GM18858 (cell line): ENCODE results near the gene TACR1.

ENCODE experiments used
- ATAC-seq: cut with Tn5 transposase; IDR thresholded peaks from one replicate; pipeline ENCODE4 v1.9.1; 2021; ENCODE audit not compliant: unreplicated experiment

The TACR1 gene

GRCh38 chr2:75025216-75025615, 174.1 kb downstream of the TACR1 start:
- no peak for ATAC-seq

GRCh38 chr2:75023666-75024455, 175.5 kb downstream of the TACR1 start:
- ATAC-seq, result no peak

- no peak for ATAC-seq
Measured at GRCh38 chr2:75022516-75022915, 176.8 kb downstream of the TACR1 start.

GRCh38 chr2:75021672-75022071, 177.6 kb downstream of the TACR1 start:
- ATAC-seq, result no peak

- ATAC-seq, result no peak
Measured at GRCh38 chr2:75020476-75020875, 178.8 kb downstream of the TACR1 start.

GRCh38 chr2:75019790-75020189, 179.5 kb downstream of the TACR1 start:
- ATAC-seq, result no peak

- no peak for ATAC-seq
Measured at GRCh38 chr2:75018162-75018561, 181.2 kb downstream of the TACR1 start.

GRCh38 chr2:75012080-75012479, 187.2 kb downstream of the TACR1 start:
- ATAC-seq, result no peak

GRCh38 chr2:75010571-75010970, 188.7 kb downstream of the TACR1 start:
- no peak for ATAC-seq

GRCh38 chr2:75007819-75008218, 191.5 kb downstream of the TACR1 start:
- no peak for ATAC-seq

GRCh38 chr2:75007061-75007460, 192.3 kb downstream of the TACR1 start:
- ATAC-seq, result no peak

- no peak for ATAC-seq
Measured at GRCh38 chr2:75006041-75006440, 193.3 kb downstream of the TACR1 start.

- ATAC-seq, result no peak
Measured at GRCh38 chr2:75003773-75004172, 195.5 kb downstream of the TACR1 start.

- no peak for ATAC-seq
Measured at GRCh38 chr2:75003276-75003675, 196.0 kb downstream of the TACR1 start.

- no peak for ATAC-seq
Measured at GRCh38 chr2:75002007-75002406, 197.3 kb downstream of the TACR1 start.

GRCh38 chr2:74999468-74999867, 199.9 kb downstream of the TACR1 start:
- no peak for ATAC-seq
